Fibroblast of lung (primary cell): ENCODE measurements around the gene SLC34A3. TPM values are rescaled to one million over a fixed set of nuclear protein-coding genes. Genes with fewer than 3 reads are reported as not detected.

ENCODE experiments used
- DNase-seq, 2 donors: peaks; one replicate each; pipeline versions ENCODE4 v3.0.0 to v3.0.0-alpha.2; 2010; ENCODE audit warnings: low read depth in 2 of 2
- H2AFZ ChIP-seq: 2 replicates; pipeline ENCODE4 v1.5.1; 2012; ENCODE audit warnings: low read length, control low read depth, inconsistent platforms
- H3K27ac ChIP-seq: 2 replicates; pipeline ENCODE4 v1.5.1; 2011; ENCODE audit warnings: low read length, control low read depth; ENCODE audit not compliant: insufficient read depth
- H3K27me3 ChIP-seq: 2 replicates; pipeline ENCODE4 v1.5.1; 2011; ENCODE audit warnings: mild to moderate bottlenecking, low read length; ENCODE audit not compliant: control insufficient read depth, insufficient read depth
- H3K36me3 ChIP-seq: 2 replicates; pipeline ENCODE4 v1.5.1; 2011; ENCODE audit warnings: low read length; ENCODE audit not compliant: control insufficient read depth, insufficient read depth
- H3K4me1 ChIP-seq: 2 replicates; pipeline ENCODE4 v1.5.1; 2011; ENCODE audit warnings: low read length; ENCODE audit not compliant: control insufficient read depth, insufficient read depth; ENCODE audit errors: extremely low read depth
- H3K4me2 ChIP-seq: 2 replicates; pipeline ENCODE4 v1.5.1; 2011; ENCODE audit warnings: low read length, control low read depth; ENCODE audit not compliant: insufficient read depth; ENCODE audit errors: extremely low read depth
- H3K4me3 ChIP-seq, 4 experiments: fragments of 200-600 bp in 1 of 4; sonication (generic) in 1 of 4; replicated peaks in 1 of 4; 2 replicates each; pipeline ENCODE4 v1.5.1; 2011 to 2016; ENCODE audit warnings: low read length in 4 of 4, low read depth in 3 of 4, mild to moderate bottlenecking in 3 of 4, control low read depth in 2 of 4, inconsistent platforms in 1 of 4, mixed read lengths in 1 of 4; ENCODE audit not compliant: insufficient read depth in 1 of 4; ENCODE audit errors: control extremely low read depth in 1 of 4
- H3K79me2 ChIP-seq: 2 replicates; pipeline ENCODE4 v1.5.1; 2012; ENCODE audit warnings: mild to moderate bottlenecking, low read length, inconsistent platforms; ENCODE audit not compliant: control insufficient read depth, insufficient read depth
- H3K9ac ChIP-seq: 2 replicates; pipeline ENCODE4 v1.5.1; 2011; ENCODE audit warnings: mild to moderate bottlenecking, low read length, control low read depth; ENCODE audit not compliant: insufficient read depth
- H3K9me3 ChIP-seq: 2 replicates; pipeline ENCODE4 v1.5.1; 2012; ENCODE audit warnings: low read depth, low read length; ENCODE audit not compliant: control insufficient read depth, insufficient read depth
- H4K20me1 ChIP-seq: 2 replicates; pipeline ENCODE4 v1.5.1; 2011; ENCODE audit warnings: low read length; ENCODE audit not compliant: control insufficient read depth, insufficient read depth; ENCODE audit errors: extremely low read depth
- CTCF ChIP-seq, 2 donors: IDR thresholded peaks in 1 of 2; conservative IDR thresholded peaks in 1 of 2; 1 replicate in 1 of 2; 2 replicates in 1 of 2; pipeline ENCODE4 v1.5.1; 2011 to 2012; ENCODE audit warnings: low read length in 2 of 2, control low read depth in 1 of 2, inconsistent platforms in 1 of 2, low read depth in 1 of 2, mild to moderate bottlenecking in 1 of 2
- EZH2 ChIP-seq: IDR thresholded peaks from 2 replicates; pipeline ENCODE4 v1.5.1; 2012; ENCODE audit warnings: low read length, control low read depth, mild to moderate bottlenecking; ENCODE audit errors: missing control alignments
- polyA plus RNA-seq, 2 donors: library from polyadenylated mRNA; depleted of rRNA in 1 of 2; stranded (reverse) in 1 of 2; unstranded in 1 of 2; fragments of >200 nt; gene quantifications; 2 replicates each; pipeline ENCODE4 v1.2.1, GENCODE V29; 2011 to 2012; ENCODE audit warnings: missing spikeins in 1 of 2
- total RNA-seq: library from RNA; depleted of rRNA; stranded (reverse); fragments of >200 nt; gene quantifications from 2 replicates; pipeline ENCODE4 v1.2.1, GENCODE V29; 2014

SLC34A3 gene
- total and polyA plus RNA-seq, 2 donors (not counting 1 experiment from before 2014, with no cell fraction given), result not detected

GRCh38 chr9:137214620-137215019 lies 16.1 kb upstream of the SLC34A3 start:
- Histone ChIP-seq H3K9me3 (no peaks in the 10 kb centered on the region), H2AFZ (no peak overlapping the region), H3K36me3 (peaks cover 19% of the 10 kb centered on the region), H3K4me3 (no peak overlapping the region), H3K9ac (no peak overlapping the region), H3K27ac (no peak overlapping the region), H3K79me2 (no peaks in the 10 kb centered on the region), H3K4me2 (no peak overlapping the region), H4K20me1 (no peaks in the 10 kb centered on the region), H3K4me1 (peaks cover 5% of the 10 kb centered on the region), H3K27me3 (no peaks in the 10 kb centered on the region)
- no peak for TF ChIP-seq CTCF (conservative IDR thresholded peaks at IDR 0.05 in 1 of 2, IDR thresholded peaks at IDR 0.05 in 1 of 2; ENCODE audit: low read depth in 1 of 2, low read length in 2 of 2)
- TF ChIP-seq EZH2, result no peak
- no peak for DNase-seq

- Histone ChIP-seq H4K20me1 (no peaks in the 10 kb centered on the region), H3K27me3 (no peaks in the 10 kb centered on the region), H3K4me3 (no peak overlapping the region), H3K9ac (no peak overlapping the region), H3K36me3 (peaks cover 19% of the 10 kb centered on the region), H3K4me2 (no peak overlapping the region), H3K9me3 (no peaks in the 10 kb centered on the region), H3K4me1 (peaks cover 5% of the 10 kb centered on the region), H3K79me2 (no peaks in the 10 kb centered on the region), H3K27ac (no peak overlapping the region), H2AFZ (no peak overlapping the region)
- DNase-seq, result no peak
- no peak for TF ChIP-seq EZH2
- no peak for TF ChIP-seq CTCF (conservative IDR thresholded peaks at IDR 0.05 in 1 of 2, IDR thresholded peaks at IDR 0.05 in 1 of 2; ENCODE audit: low read depth in 1 of 2, low read length in 2 of 2)
These were observed 15.3 kb upstream of the SLC34A3 start for GRCh38 chr9:137215196-137215986.

GRCh38 chr9:137216188-137216965 lies 14.3 kb upstream of the SLC34A3 start:
- H4K20me1 ChIP-seq, result no peaks in the 10 kb centered on the region
- no peak overlapping the region for H3K9ac ChIP-seq
- no peak overlapping the region for H3K4me2 ChIP-seq
- H2AFZ ChIP-seq, result no peak overlapping the region
- H3K4me3 ChIP-seq, result no peak overlapping the region
- peaks cover 19% of the 10 kb centered on the region for H3K36me3 ChIP-seq
- peaks cover 5% of the 10 kb centered on the region for H3K4me1 ChIP-seq
- H3K9me3 ChIP-seq, result no peaks in the 10 kb centered on the region
- H3K27me3 ChIP-seq, result no peaks in the 10 kb centered on the region
- no peaks in the 10 kb centered on the region for H3K79me2 ChIP-seq
- H3K27ac ChIP-seq, result no peak overlapping the region
- DNase-seq, result no peak
- TF ChIP-seq EZH2, result no peak
- TF ChIP-seq CTCF (conservative IDR thresholded peaks at IDR 0.05 in 1 of 2, IDR thresholded peaks at IDR 0.05 in 1 of 2; ENCODE audit: low read depth in 1 of 2, low read length in 2 of 2), result no peak
